ENCODE measurements around the gene CNST. TPM values are rescaled to one million over a fixed set of nuclear protein-coding genes. Genes with fewer than 3 reads are reported as not detected.

CNST gene
- total RNA-seq, result 9.6 and 10.4 TPM in 2 replicates

GRCh38 chr1:246566128-246566812, at the start of gene CNST, which contains the start of gene TFB2M:
Gene CNST (plus strand): TSS chr1:246566456. CDS start chr1:246591563, 25,107 bp downstream.
Gene TFB2M (minus strand): TSS chr1:246566261. CDS start chr1:246566138, 123 bp downstream.

Other genes with a start within 250 kb of the CNST start
- gene SMYD3, start 59.2 kb upstream of the CNST start, total RNA-seq, result 17.6 and 22.3 TPM in 2 replicates
- gene TFB2M, start 195 bp upstream of the CNST start, total RNA-seq, result 13.0 and 13.6 TPM in 2 replicates
- gene SCCPDH, start 158.0 kb downstream of the CNST start, total RNA-seq, result 44.3 and 47.6 TPM in 2 replicates

Measured in myometrial cell (primary cell).